IMR-90 (cell line): ENCODE measurements around the gene PAK5. TPM values are rescaled to one million over a fixed set of nuclear protein-coding genes. Genes with fewer than 3 reads are reported as not detected.

Source experiments
- ATAC-seq: fragments of 200-7000 bp; cut with Tn5 transposase; 2 replicates; pipeline ENCODE4 v1.9.1; 2020; ENCODE audit warnings: low read depth, mild to moderate bottlenecking, moderate library complexity
- BruUV-seq: library from RNA; stranded (reverse); fragments of 400-500 nt; replicated peaks from 2 replicates; lab custom pipeline; 2021; lab: Mats Ljungman, UMichigan
- CTCF ChIA-PET: fragments of 300-600 bp; formaldehyde crosslinking; extraction: SDS; loops from one replicate; lab custom pipeline; 2021; ENCODE audit warnings: antibody characterized with exemption; lab: Yijun Ruan, JAX
- POLR2A ChIA-PET: fragments of 300-600 bp; sonication (Branson Sonifier 250); formaldehyde crosslinking; loops from one replicate; lab custom pipeline; 2022; ENCODE audit warnings: antibody characterized with exemption; ENCODE audit not compliant: unreplicated experiment; lab: Charles Lee
- DNase-seq: peaks from one replicate; pipeline ENCODE4 v3.0.0; 2013
- H2AFZ ChIP-seq: replicated peaks from 2 replicates; pipeline ENCODE3; 2013; ENCODE audit warnings: low read length, mild to moderate bottlenecking; ENCODE audit not compliant: poor library complexity
- H2AK5ac ChIP-seq: 2 replicates; pipeline ENCODE4 v1.6.1; 2013; ENCODE audit warnings: low read depth, low read length, inconsistent platforms
- H2AK9ac ChIP-seq: replicated peaks from 2 replicates; pipeline ENCODE3; 2013; ENCODE audit warnings: mild to moderate bottlenecking, low read depth, low read length, moderate library complexity; ENCODE audit not compliant: poor library complexity
- H2BK120ac ChIP-seq: 2 replicates; pipeline ENCODE4 v1.6.1; 2013; ENCODE audit warnings: low read depth, low read length, inconsistent platforms
- H2BK15ac ChIP-seq: 3 replicates; pipeline ENCODE4 v1.6.1; 2013; ENCODE audit warnings: low read depth, low read length, inconsistent platforms
- H2BK20ac ChIP-seq: 2 replicates; pipeline ENCODE4 v1.6.1; 2013; ENCODE audit warnings: low read depth, mild to moderate bottlenecking, inconsistent platforms, low read length, moderate library complexity
- H2BK5ac ChIP-seq: 2 replicates; pipeline ENCODE4 v1.6.1; 2013; ENCODE audit warnings: mild to moderate bottlenecking, low read depth, low read length, inconsistent platforms; ENCODE audit not compliant: poor library complexity, severe bottlenecking
- H3K14ac ChIP-seq: replicated peaks from 2 replicates; pipeline ENCODE4 v1.6.1; 2013; ENCODE audit warnings: low read depth, low read length, inconsistent platforms
- H3K18ac ChIP-seq: 2 replicates; pipeline ENCODE4 v1.6.1; 2013; ENCODE audit warnings: low read depth, low read length, control low read depth
- H3K23ac ChIP-seq: 2 replicates; pipeline ENCODE4 v1.6.1; 2013; ENCODE audit warnings: low read depth, low read length, inconsistent platforms
- H3K27ac ChIP-seq: 2 replicates; pipeline ENCODE4 v1.5.1; 2013; ENCODE audit warnings: mild to moderate bottlenecking, control low read depth, low read length; ENCODE audit not compliant: insufficient read depth
- H3K27me3 ChIP-seq: 2 replicates; pipeline ENCODE4 v1.6.1; 2013; ENCODE audit warnings: low read length; ENCODE audit not compliant: control insufficient read depth, insufficient read depth
- H3K36me3 ChIP-seq: 2 replicates; pipeline ENCODE4 v1.6.1; 2013; ENCODE audit warnings: low read length, mixed read lengths; ENCODE audit not compliant: control insufficient read depth, insufficient read depth
- H3K4ac ChIP-seq: 2 replicates; pipeline ENCODE4 v1.6.1; 2013; ENCODE audit warnings: low read depth, low read length, inconsistent platforms
- H3K4me1 ChIP-seq: 2 replicates; pipeline ENCODE4 v1.6.1; 2013; ENCODE audit warnings: low read length, mixed read lengths; ENCODE audit not compliant: control insufficient read depth, insufficient read depth
- H3K4me2 ChIP-seq: 2 replicates; pipeline ENCODE4 v1.6.1; 2013; ENCODE audit warnings: low read depth, mild to moderate bottlenecking, control low read depth, low read length, moderate library complexity
- H3K4me3 ChIP-seq: 2 replicates; pipeline ENCODE4 v1.5.1; 2013; ENCODE audit warnings: low read depth, mild to moderate bottlenecking, control low read depth, low read length, moderate library complexity; ENCODE audit not compliant: insufficient read depth
- H3K56ac ChIP-seq: 2 replicates; pipeline ENCODE4 v1.6.1; 2013; ENCODE audit warnings: low read length, inconsistent platforms; ENCODE audit not compliant: insufficient read depth; ENCODE audit errors: extremely low read depth
- H3K79me1 ChIP-seq, 2 experiments: 2 replicates each; pipeline ENCODE4 v1.6.1; 2013; ENCODE audit warnings: low read length in 2 of 2, inconsistent platforms in 1 of 2, low read depth in 1 of 2
- H3K9ac ChIP-seq: 2 replicates; pipeline ENCODE4 v1.6.1; 2013; ENCODE audit warnings: low read depth, low read length, control low read depth
- H3K9me1 ChIP-seq: 2 replicates; pipeline ENCODE4 v1.6.1; 2013; ENCODE audit warnings: low read length, inconsistent platforms; ENCODE audit not compliant: insufficient read depth
- H3K9me3 ChIP-seq: 2 replicates; pipeline ENCODE4 v1.6.1; 2013; ENCODE audit warnings: low read length; ENCODE audit not compliant: control insufficient read depth, insufficient read depth
- H4K20me1 ChIP-seq: 2 replicates; pipeline ENCODE4 v1.6.1; 2013; ENCODE audit warnings: low read length, inconsistent platforms; ENCODE audit not compliant: insufficient read depth
- H4K5ac ChIP-seq: 2 replicates; pipeline ENCODE4 v1.6.1; 2013; ENCODE audit warnings: mild to moderate bottlenecking, low read depth, low read length, control low read depth
- H4K8ac ChIP-seq, 2 experiments: 2 replicates each; pipeline ENCODE4 v1.6.1; 2013; ENCODE audit warnings: low read depth in 2 of 2, low read length in 2 of 2, control low read depth in 1 of 2, inconsistent platforms in 1 of 2
- H4K91ac ChIP-seq: 2 replicates; pipeline ENCODE4 v1.6.1; 2013; ENCODE audit warnings: low read depth, low read length, inconsistent platforms; ENCODE audit not compliant: insufficient read depth
- CEBPB ChIP-seq: IDR thresholded peaks from 2 replicates; pipeline ENCODE4 v1.6.1; 2012; ENCODE audit warnings: low read depth, low read length, improper control_type of control experiment
- CHD1 ChIP-seq: IDR thresholded peaks from 2 replicates; pipeline ENCODE4 v1.6.1; 2012; ENCODE audit warnings: low read depth, low read length, improper control_type of control experiment
- MAZ ChIP-seq: IDR thresholded peaks from 2 replicates; pipeline ENCODE4 v1.6.1; 2012; ENCODE audit warnings: low read depth, mild to moderate bottlenecking, low read length, improper control_type of control experiment, moderate library complexity, borderline replicate concordance
- NFE2L2 ChIP-seq: fragments of 150-350 bp; IDR thresholded peaks from 2 replicates; pipeline ENCODE4 v1.6.1; 2016; ENCODE audit warnings: low read depth, mild to moderate bottlenecking, low read length
- POLR2A ChIP-seq: IDR thresholded peaks from 2 replicates; pipeline ENCODE4 v1.6.1; 2012; ENCODE audit warnings: mild to moderate bottlenecking, low read depth, low read length
- RAD21 ChIP-seq: IDR thresholded peaks from 2 replicates; pipeline ENCODE4 v1.6.1; 2012; ENCODE audit warnings: low read length, improper control_type of control experiment
- RFX5 ChIP-seq: IDR thresholded peaks from 2 replicates; pipeline ENCODE4 v1.8.0; 2012; ENCODE audit warnings: low read depth, mild to moderate bottlenecking, low read length, moderate library complexity
- SMC3 ChIP-seq: fragments of 150-350 bp; IDR thresholded peaks from 2 replicates; pipeline ENCODE4 v1.6.1; 2016; ENCODE audit warnings: low read depth, mild to moderate bottlenecking, antibody characterized with exemption, low read length, moderate library complexity
- WGBS, 2 experiments: methylation state at CpG; one replicate each; pipeline versions ENCODE4 v1.1.5 to v1.1.7; 2013; ENCODE audit warnings: missing lambda C conversion rate in 2 of 2; ENCODE audit not compliant: insufficient read length in 1 of 2; ENCODE audit errors: extremely low coverage in 2 of 2; 5-methylcytosine and 5-hydroxymethylcytosine counted together
- dilution Hi-C: fragments of 300-500 bp; cut with HindIII; formaldehyde crosslinking; loops from one replicate; pipeline ENCODE4 v1.14.3; 2018; ENCODE audit warnings: low sequenced_read_pairs; ENCODE audit not compliant: unreplicated experiment
- in situ Hi-C: fragments of 300-500 bp; cut with MboI; formaldehyde crosslinking; loops from 3 replicates; pipeline ENCODE4 v1.14.3; 2019; ENCODE audit warnings: low sequenced_read_pairs, inconsistent platforms, mixed read lengths
- intact Hi-C: fragments of 100-400 bp; cut with micrococcal nuclease; formaldehyde crosslinking; loops from 2 replicates; pipeline ENCODE4 v1.10.0; 2022
- polyA plus RNA-seq, 3 experiments: library from polyadenylated mRNA; depleted of rRNA; stranded (reverse); fragments of >200 nt; gene quantifications; 2 replicates each; pipeline ENCODE4 v1.2.3, GENCODE V29; 2012; ENCODE audit warnings: low replicate concordance in 1 of 3
- total RNA-seq: library from RNA; depleted of rRNA; stranded (reverse); fragments of >200 nt; gene quantifications from 2 replicates; pipeline ENCODE4 v1.2.3, GENCODE V29; 2012
- TF ChIP-seq, protein P1 (sequence below): fragments of 150-350 bp; IDR thresholded peaks from 2 replicates; pipeline ENCODE4 v1.6.1; 2016; ENCODE audit warnings: low read depth, mild to moderate bottlenecking, low read length, moderate library complexity, borderline replicate concordance
- TF ChIP-seq, protein P2 (sequence below): fragments of 150-350 bp; IDR thresholded peaks from 2 replicates; pipeline ENCODE4 v1.6.1; 2017; ENCODE audit warnings: mild to moderate bottlenecking, antibody characterized with exemption, low read length, low read depth
- TF ChIP-seq, protein P3 (sequence below): conservative IDR thresholded peaks from 2 replicates; pipeline ENCODE4 v1.5.1; 2012; ENCODE audit warnings: mild to moderate bottlenecking, low read depth, low read length, improper control_type of control experiment

Gene PAK5
- total and polyA plus RNA-seq, 2 of the 4 experiments (the other 2 are of a cell fraction): not detected

DNA sequence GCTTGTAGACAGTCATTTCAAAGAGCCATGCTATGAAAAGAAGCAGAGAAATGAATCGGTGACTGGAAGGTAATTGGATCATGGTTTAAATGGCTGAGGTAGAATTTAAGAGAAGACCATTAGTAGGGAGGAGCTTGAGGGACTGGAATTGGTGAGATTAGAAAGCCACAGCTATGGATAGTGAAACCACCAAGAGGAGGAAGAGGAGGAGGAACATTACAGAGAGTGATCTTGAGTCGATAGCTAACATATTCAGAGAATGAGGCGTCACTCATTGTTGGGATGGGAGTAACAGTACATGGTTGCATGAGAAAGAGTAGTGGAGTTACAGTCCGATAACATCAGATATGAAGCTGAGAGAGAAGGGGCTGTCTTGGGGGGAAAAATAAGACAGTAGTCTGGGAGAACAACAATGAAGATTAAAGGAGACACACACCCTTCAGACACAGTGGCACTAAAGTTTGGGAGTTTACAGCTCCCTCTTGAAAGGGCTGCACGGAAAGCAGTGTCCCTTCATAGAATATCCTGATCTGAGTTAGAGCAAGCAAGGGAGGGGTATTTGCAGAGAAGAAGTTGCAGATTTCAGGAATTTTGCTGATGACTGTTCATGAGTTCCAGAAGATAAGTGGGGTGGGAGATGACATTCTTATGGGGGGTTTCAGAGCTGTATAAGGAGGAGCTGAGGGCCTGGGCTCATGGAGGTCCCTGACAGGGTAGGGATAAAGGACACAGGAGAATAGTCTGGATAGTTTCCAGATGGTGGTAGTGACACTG lies 339.6 kb downstream of the PAK5 start:
- Histone ChIP-seq H4K20me1 (no peaks in the 10 kb centered on the region), H4K8ac (no peak overlapping the region), H3K56ac (no peak overlapping the region), H3K14ac (no peak overlapping the region), H3K79me1 (no peaks in the 10 kb centered on the region), H3K9me1 (no peaks in the 10 kb centered on the region), H3K4me1 (no peaks in the 10 kb centered on the region), H2BK5ac (no peak overlapping the region), H2BK15ac (no peak overlapping the region), H3K36me3 (no peaks in the 10 kb centered on the region), H2AK9ac (no peak overlapping the region), H3K4me3 (no peak overlapping the region), H3K9ac (no peak overlapping the region), H2AFZ (no peak overlapping the region), H2AK5ac (no peak overlapping the region), H3K27me3 (peaks cover 11% of the 10 kb centered on the region), H2BK20ac (no peak overlapping the region), H2BK120ac (no peak overlapping the region), H3K27ac (no peak overlapping the region), H3K9me3 (no peaks in the 10 kb centered on the region), H3K23ac (no peak overlapping the region), H3K18ac (no peak overlapping the region), H3K4ac (no peak overlapping the region), H4K5ac (no peak overlapping the region), H3K4me2 (no peak overlapping the region), H4K91ac (no peak overlapping the region)
- CTCF ChIA-PET: no interaction called here
- intact Hi-C loops (no loop called here), in situ Hi-C loops (no loop called here), dilution Hi-C loops (no loop called here)
- DNase-seq: no peak
- POLR2A ChIA-PET: no interaction called here
- no peak for ATAC-seq
- WGBS, 2 experiments: 90% methylated on average over 3 of the region's 5 CpGs; no CpG with 5 or more reads in 1 of the 2 experiments
- no TSS peak for BruUV-seq
- TF ChIP-seq CEBPB: no peak
- TF ChIP-seq MAZ: no peak
- TF ChIP-seq, protein P1, sequence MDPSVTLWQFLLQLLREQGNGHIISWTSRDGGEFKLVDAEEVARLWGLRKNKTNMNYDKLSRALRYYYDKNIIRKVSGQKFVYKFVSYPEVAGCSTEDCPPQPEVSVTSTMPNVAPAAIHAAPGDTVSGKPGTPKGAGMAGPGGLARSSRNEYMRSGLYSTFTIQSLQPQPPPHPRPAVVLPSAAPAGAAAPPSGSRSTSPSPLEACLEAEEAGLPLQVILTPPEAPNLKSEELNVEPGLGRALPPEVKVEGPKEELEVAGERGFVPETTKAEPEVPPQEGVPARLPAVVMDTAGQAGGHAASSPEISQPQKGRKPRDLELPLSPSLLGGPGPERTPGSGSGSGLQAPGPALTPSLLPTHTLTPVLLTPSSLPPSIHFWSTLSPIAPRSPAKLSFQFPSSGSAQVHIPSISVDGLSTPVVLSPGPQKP: no peak
- TF ChIP-seq SMC3: no peak
- no peak for TF ChIP-seq POLR2A
- no peak for TF ChIP-seq RFX5
- TF ChIP-seq CHD1: no peak
- no peak for TF ChIP-seq NFE2L2
- TF ChIP-seq, protein P2, sequence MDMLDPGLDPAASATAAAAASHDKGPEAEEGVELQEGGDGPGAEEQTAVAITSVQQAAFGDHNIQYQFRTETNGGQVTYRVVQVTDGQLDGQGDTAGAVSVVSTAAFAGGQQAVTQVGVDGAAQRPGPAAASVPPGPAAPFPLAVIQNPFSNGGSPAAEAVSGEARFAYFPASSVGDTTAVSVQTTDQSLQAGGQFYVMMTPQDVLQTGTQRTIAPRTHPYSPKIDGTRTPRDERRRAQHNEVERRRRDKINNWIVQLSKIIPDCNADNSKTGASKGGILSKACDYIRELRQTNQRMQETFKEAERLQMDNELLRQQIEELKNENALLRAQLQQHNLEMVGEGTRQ: no peak
- TF ChIP-seq RAD21: no peak
- TF ChIP-seq, protein P3, sequence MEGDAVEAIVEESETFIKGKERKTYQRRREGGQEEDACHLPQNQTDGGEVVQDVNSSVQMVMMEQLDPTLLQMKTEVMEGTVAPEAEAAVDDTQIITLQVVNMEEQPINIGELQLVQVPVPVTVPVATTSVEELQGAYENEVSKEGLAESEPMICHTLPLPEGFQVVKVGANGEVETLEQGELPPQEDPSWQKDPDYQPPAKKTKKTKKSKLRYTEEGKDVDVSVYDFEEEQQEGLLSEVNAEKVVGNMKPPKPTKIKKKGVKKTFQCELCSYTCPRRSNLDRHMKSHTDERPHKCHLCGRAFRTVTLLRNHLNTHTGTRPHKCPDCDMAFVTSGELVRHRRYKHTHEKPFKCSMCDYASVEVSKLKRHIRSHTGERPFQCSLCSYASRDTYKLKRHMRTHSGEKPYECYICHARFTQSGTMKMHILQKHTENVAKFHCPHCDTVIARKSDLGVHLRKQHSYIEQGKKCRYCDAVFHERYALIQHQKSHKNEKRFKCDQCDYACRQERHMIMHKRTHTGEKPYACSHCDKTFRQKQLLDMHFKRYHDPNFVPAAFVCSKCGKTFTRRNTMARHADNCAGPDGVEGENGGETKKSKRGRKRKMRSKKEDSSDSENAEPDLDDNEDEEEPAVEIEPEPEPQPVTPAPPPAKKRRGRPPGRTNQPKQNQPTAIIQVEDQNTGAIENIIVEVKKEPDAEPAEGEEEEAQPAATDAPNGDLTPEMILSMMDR: no peak
